ENCODE results near the gene APBB1IP.
A peak's percentile ranks its signal among the peaks of the same experiment; 100 is the strongest.
"Not testable (repeated sequence)": the region's sequence is repeated elsewhere in the genome, so short reads cannot be mapped to it uniquely, and the experiment has no call there.

The APBB1IP gene

GRCh38 chr10:26499426-26499825 is 61.3 kb downstream of the APBB1IP start:
- H3K27me3 Mint-ChIP-seq = no peaks in the 10 kb centered on the region

DNA sequence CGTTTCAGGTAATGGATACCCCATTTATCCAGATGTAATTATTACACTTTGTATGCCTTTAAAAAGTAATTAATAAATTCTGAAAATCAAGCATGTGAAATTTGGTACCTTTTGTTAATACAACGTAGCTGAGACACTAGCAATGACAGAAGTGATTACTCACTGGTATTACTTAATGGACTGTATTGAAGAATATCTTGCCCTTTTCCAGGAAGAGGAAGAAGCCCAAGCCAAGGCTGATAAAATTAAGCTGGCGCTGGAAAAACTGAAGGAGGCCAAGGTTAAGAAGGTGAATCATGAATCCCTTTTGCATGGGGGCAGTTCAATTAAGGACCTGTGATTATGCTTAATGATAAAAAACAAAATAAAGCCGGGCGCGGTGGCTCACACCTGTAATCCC is 64.8 kb downstream of the APBB1IP start:
- no peaks in the 10 kb centered on the region for H3K9me3 Mint-ChIP-seq (ENCODE audit: low read depth)
- peaks cover 34% of the 10 kb centered on the region for H3K4me1 Mint-ChIP-seq (ENCODE audit: low read depth)
- H3K27ac Mint-ChIP-seq = peak overlapping the region; percentile 50
- no peak overlapping the region for H3K4me3 Mint-ChIP-seq
- H3K27me3 Mint-ChIP-seq = no peaks in the 10 kb centered on the region
- peaks cover 39% of the 10 kb centered on the region for H3K36me3 Mint-ChIP-seq

More at GRCh38 chr10:26499426-26499825, 61.3 kb downstream of the APBB1IP start:
- Mint-ChIP-seq H3K4me3 (no peak overlapping the region), H3K27ac (peak overlapping the region; percentile 62), H3K9me3 (ENCODE audit: low read depth) (no peaks in the 10 kb centered on the region), H3K4me1 (ENCODE audit: low read depth) (peaks cover 39% of the 10 kb centered on the region), H3K36me3 (peaks cover 22% of the 10 kb centered on the region)

DNA sequence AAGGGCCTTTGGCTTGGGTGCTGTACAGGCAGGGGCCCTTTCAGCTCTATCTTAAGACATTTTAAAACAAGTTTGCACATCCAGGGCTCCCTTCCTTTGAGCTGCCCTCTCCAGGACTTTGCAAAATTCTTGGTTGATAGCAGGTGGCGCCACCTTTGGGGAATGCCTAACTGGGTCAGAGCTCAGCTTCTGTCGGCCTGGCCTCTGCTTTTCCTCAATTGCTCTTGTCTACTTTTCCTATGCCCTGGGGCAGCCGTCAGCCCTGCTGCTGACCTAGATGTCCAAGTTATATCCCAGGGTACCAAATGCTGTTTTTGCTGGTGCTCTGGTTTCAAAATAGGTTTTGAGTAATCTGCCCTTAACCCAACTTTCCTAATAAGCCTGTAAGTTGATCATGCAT is 65.8 kb downstream of the APBB1IP start:
- Mint-ChIP-seq H3K9me3 (ENCODE audit: low read depth) (no peaks in the 10 kb centered on the region), H3K27me3 (no peaks in the 10 kb centered on the region), H3K27ac (peak overlapping the region; percentile 41), H3K4me1 (ENCODE audit: low read depth) (peaks cover 31% of the 10 kb centered on the region), H3K4me3 (no peak overlapping the region), H3K36me3 (peaks cover 40% of the 10 kb centered on the region)

GRCh38 chr10:26504429-26504828 is 66.3 kb downstream of the APBB1IP start:
- H3K27ac Mint-ChIP-seq; H3K4me3 Mint-ChIP-seq; H3K27me3 Mint-ChIP-seq; H3K9me3 Mint-ChIP-seq (ENCODE audit: low read depth): not testable (repeated sequence)
- peaks cover 30% of the 10 kb centered on the region for H3K4me1 Mint-ChIP-seq (ENCODE audit: low read depth)
- peaks cover 43% of the 10 kb centered on the region for H3K36me3 Mint-ChIP-seq

DNA sequence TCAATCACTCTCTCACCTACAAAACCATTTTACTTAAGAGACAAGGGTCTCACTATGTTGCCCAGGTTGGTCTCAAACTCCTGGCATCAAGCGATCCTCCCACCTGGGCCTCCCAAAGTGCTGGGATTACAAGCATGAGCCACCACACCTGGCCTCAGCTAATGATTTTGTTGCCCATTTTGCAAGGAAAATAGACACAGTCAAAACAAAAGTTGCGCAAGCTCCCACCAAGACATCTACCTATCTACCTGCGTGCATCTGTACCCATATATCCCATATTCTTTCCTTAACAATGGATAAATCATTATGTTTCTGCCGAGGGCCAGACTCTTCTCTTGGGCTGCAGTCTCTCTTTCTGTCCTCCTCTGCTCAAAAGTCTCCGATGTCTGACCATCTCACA is 67.3 kb downstream of the APBB1IP start:
- Mint-ChIP-seq H3K4me3 (no peak overlapping the region), H3K9me3 (ENCODE audit: low read depth) (no peaks in the 10 kb centered on the region), H3K4me1 (ENCODE audit: low read depth) (peaks cover 23% of the 10 kb centered on the region), H3K27ac (peak overlapping the region; percentile 38), H3K27me3 (no peaks in the 10 kb centered on the region), H3K36me3 (peaks cover 39% of the 10 kb centered on the region)

DNA sequence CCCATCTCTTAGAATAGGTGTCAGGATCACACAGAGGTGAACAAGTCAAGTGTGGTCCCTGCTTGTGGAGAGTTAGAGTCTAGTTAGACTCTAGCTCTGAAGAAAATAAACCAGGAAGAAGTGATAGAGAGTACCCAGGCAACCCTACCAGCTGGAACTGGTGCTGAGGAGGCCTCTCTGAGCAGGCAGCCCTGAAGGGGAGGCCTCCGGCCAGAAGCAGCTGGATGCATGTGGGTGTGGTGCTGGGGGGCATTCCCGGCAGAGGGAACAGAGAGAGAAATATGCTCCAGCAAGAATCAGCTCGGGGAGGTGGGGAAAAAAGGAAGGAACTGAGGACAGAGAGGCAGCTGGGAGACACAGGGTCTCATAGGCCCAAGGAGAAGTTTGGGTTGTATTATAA is 68.6 kb downstream of the APBB1IP start:
- H3K4me1 Mint-ChIP-seq (ENCODE audit: low read depth) = peaks cover 15% of the 10 kb centered on the region
- H3K9me3 Mint-ChIP-seq (ENCODE audit: low read depth) = no peaks in the 10 kb centered on the region
- peaks cover 34% of the 10 kb centered on the region for H3K36me3 Mint-ChIP-seq
- H3K27ac Mint-ChIP-seq = peak overlapping the region; percentile 58
- no peaks in the 10 kb centered on the region for H3K27me3 Mint-ChIP-seq
- no peak overlapping the region for H3K4me3 Mint-ChIP-seq

GRCh38 chr10:26507441-26507840 is 69.3 kb downstream of the APBB1IP start:
- Mint-ChIP-seq H3K4me3 (no peak overlapping the region), H3K9me3 (ENCODE audit: low read depth) (no peaks in the 10 kb centered on the region), H3K4me1 (ENCODE audit: low read depth) (peaks cover 15% of the 10 kb centered on the region), H3K36me3 (peaks cover 38% of the 10 kb centered on the region), H3K27ac (peak overlapping the region; percentile 66), H3K27me3 (no peaks in the 10 kb centered on the region)

DNA sequence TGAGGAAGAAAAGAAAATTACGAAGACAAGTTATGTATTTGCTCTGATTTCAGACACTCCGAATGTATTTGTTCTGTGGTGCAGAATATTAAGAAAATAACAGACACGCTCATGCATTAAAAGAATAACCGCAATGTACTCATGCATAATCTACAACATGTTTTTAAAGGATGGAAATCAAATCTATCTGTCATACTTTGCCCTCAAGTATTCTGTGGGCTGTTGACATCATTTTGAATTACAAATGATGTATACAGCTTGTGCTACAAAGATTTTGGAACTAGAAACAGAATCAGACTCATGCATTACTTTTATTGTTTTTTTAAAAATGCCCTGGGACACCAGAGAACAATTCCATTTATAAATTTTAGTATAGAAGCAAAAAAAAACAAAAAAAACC is 69.9 kb downstream of the APBB1IP start:
- Mint-ChIP-seq H3K27ac (peak overlapping the region; percentile 66), H3K9me3 (ENCODE audit: low read depth) (no peaks in the 10 kb centered on the region), H3K36me3 (peaks cover 39% of the 10 kb centered on the region), H3K4me3 (no peak overlapping the region), H3K27me3 (no peaks in the 10 kb centered on the region), H3K4me1 (ENCODE audit: low read depth) (peaks cover 13% of the 10 kb centered on the region)

- H3K4me3 Mint-ChIP-seq = no peak overlapping the region
- H3K9me3 Mint-ChIP-seq (ENCODE audit: low read depth) = no peaks in the 10 kb centered on the region
- H3K27ac Mint-ChIP-seq = peak overlapping the region; percentile 8
- no peaks in the 10 kb centered on the region for H3K27me3 Mint-ChIP-seq
- peaks cover 51% of the 10 kb centered on the region for H3K36me3 Mint-ChIP-seq
- H3K4me1 Mint-ChIP-seq (ENCODE audit: low read depth) = peaks cover 6% of the 10 kb centered on the region
Observed at GRCh38 chr10:26509307-26509706, 71.2 kb downstream of the APBB1IP start.

DNA sequence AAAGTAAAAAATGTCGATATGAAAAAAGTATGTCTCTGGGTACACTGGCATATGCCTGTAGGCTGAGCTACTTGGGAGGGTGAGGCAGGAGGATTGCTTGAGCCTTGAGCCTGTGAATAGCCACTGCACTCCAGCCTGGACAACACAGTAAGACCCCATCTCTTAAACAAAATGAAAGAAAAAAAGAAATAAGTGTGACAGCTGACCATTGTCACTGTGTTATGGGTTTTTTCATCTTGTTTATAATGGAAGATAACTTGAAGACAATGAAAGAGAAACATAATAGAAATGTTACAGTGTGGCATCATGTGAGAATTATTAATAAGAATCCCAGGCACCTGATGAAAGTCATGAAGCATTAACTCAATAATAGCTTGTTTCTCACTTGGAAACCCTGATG is 75.0 kb downstream of the APBB1IP start:
- Mint-ChIP-seq H3K4me1 (ENCODE audit: low read depth) (peaks cover 9% of the 10 kb centered on the region), H3K9me3 (ENCODE audit: low read depth) (no peaks in the 10 kb centered on the region), H3K4me3 (no peak overlapping the region), H3K27ac (no peak overlapping the region), H3K36me3 (peaks cover 46% of the 10 kb centered on the region), H3K27me3 (no peaks in the 10 kb centered on the region)

DNA sequence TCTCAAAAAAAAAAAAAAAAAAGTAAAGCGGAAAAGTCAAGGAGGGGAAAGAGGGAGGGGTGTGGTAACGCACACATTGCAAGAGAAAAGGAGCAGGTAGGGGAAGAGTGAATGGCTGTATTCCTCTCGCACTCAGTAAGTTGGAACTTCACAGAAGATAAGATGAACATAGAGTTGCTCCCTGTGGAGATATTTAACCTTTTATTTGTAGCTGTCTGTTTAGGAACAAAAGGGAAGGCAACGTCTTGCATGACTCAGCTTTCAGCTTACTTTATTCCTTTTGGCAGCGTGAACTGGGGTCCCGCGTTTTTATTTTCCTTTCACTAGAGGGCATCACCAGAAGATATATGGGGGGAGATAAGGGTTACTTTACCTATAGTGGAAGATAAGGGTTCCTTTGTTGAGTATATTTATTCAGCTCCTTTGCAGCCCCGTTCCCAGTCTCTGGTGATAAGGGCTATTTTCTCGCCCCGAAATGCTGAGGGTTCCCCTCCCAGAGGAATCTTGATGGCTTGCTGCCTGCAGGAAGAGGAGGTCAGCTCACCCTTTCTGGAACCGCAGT is 78.5 kb downstream of the APBB1IP start:
- Mint-ChIP-seq H3K27me3 (no peaks in the 10 kb centered on the region), H3K9me3 (ENCODE audit: low read depth) (no peaks in the 10 kb centered on the region), H3K36me3 (peaks cover 50% of the 10 kb centered on the region), H3K27ac (no peak overlapping the region), H3K4me1 (ENCODE audit: low read depth) (peaks cover 19% of the 10 kb centered on the region), H3K4me3 (no peak overlapping the region)

DNA sequence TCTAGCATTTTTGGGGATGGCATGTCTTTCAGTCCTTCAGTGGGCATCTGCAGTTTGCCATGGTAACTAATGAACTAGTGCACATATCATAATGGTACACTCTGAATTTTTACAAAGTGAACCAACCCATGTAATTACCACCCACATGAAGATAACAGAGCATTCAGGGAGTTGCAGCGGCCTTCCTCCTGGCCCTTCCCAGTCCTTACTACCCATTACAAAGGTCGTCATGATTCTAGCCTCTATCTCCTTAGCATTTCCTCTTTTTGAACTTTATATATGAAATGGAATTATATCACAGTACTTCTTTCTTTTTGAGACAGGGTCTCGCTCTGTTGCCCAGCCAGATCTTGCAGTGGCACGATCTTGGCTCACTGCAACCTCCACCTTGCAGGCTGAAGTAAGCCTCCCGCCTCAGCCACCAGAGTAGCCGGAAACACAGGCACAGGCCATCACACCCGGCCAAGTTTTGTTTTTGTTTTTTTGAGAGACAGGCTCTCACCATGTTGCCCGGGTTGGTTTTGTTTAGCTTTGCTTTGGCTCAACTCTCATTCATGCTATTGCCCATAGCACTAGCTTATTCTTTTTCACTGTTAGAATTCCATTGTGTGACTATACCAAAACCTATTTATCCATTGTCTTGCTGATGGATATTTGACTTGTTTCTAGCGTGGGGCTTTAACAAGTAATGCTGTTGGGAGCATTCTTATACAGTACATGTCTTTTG is 79.2 kb downstream of the APBB1IP start:
- Mint-ChIP-seq H3K4me1 (ENCODE audit: low read depth) (peaks cover 22% of the 10 kb centered on the region), H3K36me3 (peaks cover 51% of the 10 kb centered on the region), H3K27me3 (no peaks in the 10 kb centered on the region), H3K4me3 (no peak overlapping the region), H3K27ac (no peak overlapping the region), H3K9me3 (ENCODE audit: low read depth) (no peaks in the 10 kb centered on the region)

DNA sequence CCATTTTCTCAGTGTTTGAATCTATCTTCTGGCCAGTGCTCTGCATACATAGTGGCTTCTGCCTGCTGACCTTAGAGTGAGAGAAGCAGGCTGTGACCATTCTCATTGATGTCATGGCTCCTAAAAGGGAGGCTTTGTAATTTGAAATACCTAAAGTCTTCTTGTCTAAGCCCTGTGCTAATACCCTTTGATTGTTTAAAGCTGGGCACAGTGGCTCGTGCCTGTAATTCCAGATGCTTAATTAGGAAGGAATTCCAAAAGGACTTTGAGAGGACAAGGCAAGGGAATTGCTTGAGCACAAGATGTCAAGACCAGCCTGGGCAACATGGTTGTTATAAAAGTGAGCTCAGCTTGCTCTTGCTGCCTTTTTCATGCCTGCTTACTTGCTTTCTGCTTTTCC is 81.7 kb downstream of the APBB1IP start:
- peak overlapping the region; percentile 56 for H3K27ac Mint-ChIP-seq
- H3K36me3 Mint-ChIP-seq = peaks cover 34% of the 10 kb centered on the region
- H3K4me3 Mint-ChIP-seq = no peak overlapping the region
- H3K27me3 Mint-ChIP-seq = no peaks in the 10 kb centered on the region
- peaks cover 38% of the 10 kb centered on the region for H3K4me1 Mint-ChIP-seq (ENCODE audit: low read depth)
- no peaks in the 10 kb centered on the region for H3K9me3 Mint-ChIP-seq (ENCODE audit: low read depth)

DNA sequence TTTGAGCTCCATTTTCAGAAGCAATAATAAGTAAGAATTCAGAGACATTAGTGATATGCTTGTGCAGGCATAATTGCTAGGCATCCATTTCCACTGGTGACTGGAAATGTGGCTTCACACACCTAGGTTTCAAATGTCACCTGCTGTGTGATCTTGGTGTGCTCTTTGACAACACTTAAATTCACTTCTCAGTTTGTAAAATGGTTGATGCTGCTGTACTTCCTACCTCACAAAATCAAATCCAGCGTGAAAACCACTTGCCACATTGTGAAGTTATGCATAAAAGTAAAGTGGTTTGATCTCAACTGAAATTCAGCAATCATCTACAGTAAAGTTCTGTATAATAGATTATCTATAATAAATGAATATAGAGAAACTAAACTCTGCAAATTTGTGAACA is 82.4 kb downstream of the APBB1IP start:
- no peak overlapping the region for H3K27ac Mint-ChIP-seq
- peaks cover 41% of the 10 kb centered on the region for H3K4me1 Mint-ChIP-seq (ENCODE audit: low read depth)
- peaks cover 34% of the 10 kb centered on the region for H3K36me3 Mint-ChIP-seq
- H3K4me3 Mint-ChIP-seq = no peak overlapping the region
- no peaks in the 10 kb centered on the region for H3K27me3 Mint-ChIP-seq
- no peaks in the 10 kb centered on the region for H3K9me3 Mint-ChIP-seq (ENCODE audit: low read depth)

DNA sequence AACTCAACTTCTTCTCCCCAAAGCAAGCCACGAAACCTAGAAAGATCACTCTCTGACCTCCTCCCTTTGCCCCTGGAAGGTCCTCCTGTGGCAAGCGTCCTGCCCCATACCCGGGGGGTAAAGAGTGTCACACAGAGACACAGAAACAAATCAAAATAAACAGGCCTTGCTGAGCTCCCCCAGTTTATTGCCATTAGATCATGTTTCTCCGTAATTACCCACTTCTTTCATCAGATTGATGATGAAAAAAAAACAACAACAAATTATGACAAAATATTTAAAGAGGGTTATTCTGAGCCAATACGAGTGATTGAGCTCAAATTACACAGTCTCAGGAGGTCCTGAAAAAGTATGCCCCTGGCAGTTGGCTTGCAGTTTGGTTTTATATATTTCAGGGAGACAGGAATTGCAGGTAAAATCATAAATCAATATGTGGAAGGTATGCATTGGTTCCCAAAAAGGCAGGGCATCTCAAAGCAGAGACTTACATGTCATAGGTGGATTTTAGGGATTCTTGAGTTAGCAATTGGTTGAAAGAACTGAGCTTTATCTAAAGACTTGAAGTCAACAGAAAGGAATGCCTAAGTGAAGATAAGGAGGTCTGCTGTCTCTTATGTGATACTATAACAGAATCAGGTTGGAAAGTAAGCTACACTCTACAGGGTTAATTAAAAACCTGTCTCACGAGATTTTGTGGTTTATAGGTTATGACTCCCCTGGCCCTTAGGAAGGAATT is 86.2 kb downstream of the APBB1IP start:
- H3K36me3 Mint-ChIP-seq = peaks cover 34% of the 10 kb centered on the region
- H3K27me3 Mint-ChIP-seq = no peaks in the 10 kb centered on the region
- H3K4me3 Mint-ChIP-seq = no peak overlapping the region
- no peaks in the 10 kb centered on the region for H3K9me3 Mint-ChIP-seq (ENCODE audit: low read depth)
- peaks cover 41% of the 10 kb centered on the region for H3K4me1 Mint-ChIP-seq (ENCODE audit: low read depth)
- peak overlapping the region; percentile 68 for H3K27ac Mint-ChIP-seq
